Breast epithelium (tissue), 4 donors: ENCODE results near the gene MRPL27. TPM values are rescaled to one million over a fixed set of nuclear protein-coding genes. Genes with fewer than 3 reads are reported as not detected.

Experiments used
- DNase-seq, 2 donors: peaks; one replicate each; pipeline ENCODE4 v3.0.0-alpha.2; 2019; ENCODE audit warnings: low spot score in 2 of 2
- H3K27ac ChIP-seq, 2 donors: fragments of 200-600 bp; sonication (generic) in 1 of 2; one replicate each; pipeline ENCODE4 v1.5.1; 2016 to 2019; ENCODE audit warnings: mild to moderate bottlenecking in 1 of 2
- H3K27me3 ChIP-seq, 2 donors: fragments of 200-600 bp; sonication (generic) in 1 of 2; one replicate each; pipeline versions ENCODE4 v1.5.1 to v1.6.0; 2017 to 2019; ENCODE audit warnings: control low read depth in 1 of 2, mild to moderate bottlenecking in 1 of 2
- H3K36me3 ChIP-seq: fragments of 200-600 bp; one replicate; pipeline ENCODE4 v1.5.1; 2019
- H3K4me1 ChIP-seq, 2 donors: fragments of 200-600 bp; sonication (generic); one replicate each; pipeline ENCODE4 v1.5.1; 2016 to 2019; ENCODE audit warnings: control low read depth in 1 of 2
- H3K4me3 ChIP-seq, 3 donors: fragments of 200-600 bp; sonication (generic); 1 replicate in 2 of 3; 2 replicates in 1 of 3; pipeline ENCODE4 v1.5.1; 2016 to 2019; ENCODE audit warnings: mild to moderate bottlenecking in 3 of 3, moderate library complexity in 2 of 3
- H3K9me3 ChIP-seq, 2 donors: fragments of 200-600 bp; sonication (generic) in 1 of 2; one replicate each; pipeline ENCODE4 v1.5.1; 2016 to 2019; ENCODE audit warnings: control low read depth in 1 of 2
- CTCF ChIP-seq, 3 donors: fragments of 450-650 bp; IDR thresholded peaks; one replicate each; pipeline ENCODE4 v1.5.1; 2016 to 2017; ENCODE audit warnings: antibody characterized with exemption in 3 of 3, mild to moderate bottlenecking in 3 of 3, moderate library complexity in 3 of 3
- POLR2A ChIP-seq: fragments of 450-650 bp; IDR thresholded peaks from one replicate; pipeline ENCODE4 v1.6.1; 2016; ENCODE audit warnings: antibody characterized with exemption, mild to moderate bottlenecking, moderate library complexity
- POLR2AphosphoS5 ChIP-seq, 3 donors: sonication (generic); formaldehyde crosslinking; IDR thresholded peaks; one replicate each; pipeline ENCODE4 v1.6.1; 2017; ENCODE audit warnings: antibody characterized with exemption in 3 of 3
- intact Hi-C: fragments of 100-400 bp; cut with DNase I; formaldehyde crosslinking; loops from one replicate; pipeline ENCODE4 v1.15.1; 2023; ENCODE audit warnings: low total_unique reads
- total RNA-seq, 3 donors: library from RNA; depleted of rRNA; stranded (reverse); fragments of >200 nt; gene quantifications; one replicate each; pipeline ENCODE4 v1.1.0, GENCODE V29; 2016

The MRPL27 gene
- total RNA-seq, 3 donors from 2014 or later = 46.0 to 64.9 (median 49.1) TPM

DNA sequence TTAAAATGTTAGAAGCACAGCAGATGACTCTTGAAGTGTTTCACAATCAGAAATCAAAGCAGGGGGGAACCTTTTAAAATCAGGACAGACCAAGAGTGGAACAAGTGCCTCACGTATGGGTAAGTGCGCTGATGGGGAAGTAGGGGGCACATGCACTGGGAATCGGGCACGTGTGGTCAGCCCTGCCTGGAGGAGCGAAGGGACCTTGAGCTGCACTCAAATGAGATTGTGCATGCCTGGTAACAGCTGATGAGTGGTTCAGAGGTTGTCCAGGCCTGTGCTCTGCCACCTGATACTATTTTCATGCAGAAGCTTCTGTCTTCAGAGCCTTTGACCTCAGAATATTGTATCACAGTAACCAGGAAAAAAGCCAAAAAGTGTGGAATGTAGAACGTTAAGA is 40.8 kb downstream of the MRPL27 start:
- no peak for DNase-seq
- intact Hi-C loops = no loop called here
- H3K4me1 ChIP-seq = no peaks in the 10 kb centered on the region
- no peak overlapping the region for H3K27ac ChIP-seq
- no peaks in the 10 kb centered on the region for H3K27me3 ChIP-seq
- no peak overlapping the region for H3K4me3 ChIP-seq
- no peaks in the 10 kb centered on the region for H3K36me3 ChIP-seq
- TF ChIP-seq POLR2A (no peak), CTCF (IDR thresholded peaks at IDR 0.05) (no peak), POLR2AphosphoS5 (IDR thresholded peaks at IDR 0.05) (no peak)
- H3K9me3 ChIP-seq = no peaks in the 10 kb centered on the region

- intact Hi-C loops = no loop called here
- H3K4me1 ChIP-seq = no peaks in the 10 kb centered on the region
- no peak overlapping the region for H3K27ac ChIP-seq
- no peaks in the 10 kb centered on the region for H3K27me3 ChIP-seq
- no peak for DNase-seq
- no peaks in the 10 kb centered on the region for H3K9me3 ChIP-seq
- TF ChIP-seq CTCF (IDR thresholded peaks at IDR 0.05) = no peak
- no peak for TF ChIP-seq POLR2AphosphoS5 (IDR thresholded peaks at IDR 0.05)
- no peak for TF ChIP-seq POLR2A
- no peaks in the 10 kb centered on the region for H3K36me3 ChIP-seq
- no peak overlapping the region for H3K4me3 ChIP-seq
Measured at GRCh38 chr17:50331085-50331791, 41.7 kb downstream of the MRPL27 start.

DNA sequence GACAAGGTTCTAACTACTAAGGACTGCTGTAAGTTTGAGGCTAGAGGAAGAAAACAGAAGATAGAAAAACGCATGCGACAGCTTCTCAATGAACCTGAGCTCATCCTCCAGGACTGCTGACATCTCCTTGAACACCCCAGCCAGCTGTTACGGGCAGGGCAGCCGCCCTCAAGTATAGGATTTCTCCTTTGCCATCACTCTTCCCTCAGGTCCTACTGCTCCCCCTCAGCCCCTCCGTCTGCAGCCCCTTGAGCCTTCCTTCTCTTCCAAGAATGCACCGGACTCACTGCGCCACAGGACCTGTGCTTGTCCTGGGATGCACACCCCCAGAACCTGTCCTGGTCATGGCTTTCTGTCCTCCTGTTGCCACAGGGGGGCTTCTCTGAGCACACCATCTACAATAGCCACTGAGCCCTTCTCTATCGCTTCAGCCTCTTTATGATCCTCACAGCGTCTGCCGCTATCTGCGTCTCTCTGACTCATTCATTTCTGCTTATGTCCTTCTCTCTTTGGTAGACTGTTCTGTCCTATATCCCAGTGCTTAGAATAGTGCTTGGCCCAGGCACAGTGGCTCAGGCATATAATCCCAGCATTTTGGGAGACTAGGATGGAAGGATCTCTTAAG is 42.7 kb downstream of the MRPL27 start:
- Histone ChIP-seq H3K4me3 (no peak overlapping the region), H3K4me1 (no peaks in the 10 kb centered on the region), H3K27me3 (no peaks in the 10 kb centered on the region), H3K27ac (no peak overlapping the region), H3K9me3 (no peaks in the 10 kb centered on the region), H3K36me3 (no peaks in the 10 kb centered on the region)
- intact Hi-C loops = no loop called here
- TF ChIP-seq POLR2A = no peak
- no peak for TF ChIP-seq POLR2AphosphoS5 (IDR thresholded peaks at IDR 0.05)
- no peak for TF ChIP-seq CTCF (IDR thresholded peaks at IDR 0.05)
- DNase-seq = no peak

DNA sequence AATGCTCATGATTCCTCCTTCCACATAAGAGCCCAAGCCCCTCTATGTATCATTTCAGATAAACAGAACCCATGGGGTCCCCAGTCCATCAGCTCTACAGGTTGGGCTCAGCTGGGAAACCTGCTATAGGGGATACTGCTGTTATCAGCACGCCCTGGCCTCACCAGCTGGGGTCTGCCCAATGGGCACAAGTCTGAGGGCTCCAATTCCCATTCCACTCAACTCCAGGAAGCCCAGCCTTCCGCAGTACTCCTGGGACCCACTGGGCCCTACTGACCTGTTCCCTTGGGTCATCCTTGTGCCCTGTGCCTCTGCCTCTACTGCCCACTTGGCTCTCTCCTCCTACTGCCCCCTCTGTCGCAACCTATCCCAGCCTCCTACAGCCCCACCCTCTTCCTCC is 43.3 kb downstream of the MRPL27 start:
- Histone ChIP-seq H3K9me3 (no peaks in the 10 kb centered on the region), H3K4me1 (no peaks in the 10 kb centered on the region), H3K4me3 (no peak overlapping the region), H3K36me3 (no peaks in the 10 kb centered on the region), H3K27me3 (no peaks in the 10 kb centered on the region), H3K27ac (no peak overlapping the region)
- DNase-seq = no peak
- intact Hi-C loops = no loop called here
- TF ChIP-seq CTCF (IDR thresholded peaks at IDR 0.05) = no peak
